HCT116 (cell line): ENCODE measurements around the gene NTN4. TPM values are rescaled to one million over a fixed set of nuclear protein-coding genes. Genes with fewer than 3 reads are reported as not detected.

Source experiments
- ATAC-seq: fragments of 200-7000 bp; cut with Tn5 transposase; 2 replicates; pipeline ENCODE4 v1.9.1; 2020; ENCODE audit warnings: mild to moderate bottlenecking, moderate library complexity
- BruUV-seq: library from RNA; stranded (reverse); fragments of 400-500 nt; replicated peaks from 2 replicates; lab custom pipeline; 2021; lab: Mats Ljungman, UMichigan
- CTCF ChIA-PET: fragments of 300-600 bp; sonication (Branson Sonifier 250); formaldehyde crosslinking; loops from one replicate; lab custom pipeline; 2021; ENCODE audit warnings: antibody characterized with exemption; lab: Charles Lee
- POLR2A ChIA-PET: fragments of 300-600, 350-600 bp; sonication (Branson Sonifier 250); formaldehyde crosslinking; loops from one replicate; lab custom pipeline; 2021; ENCODE audit warnings: antibody characterized with exemption; lab: Charles Lee
- RAD21 ChIA-PET, 2 experiments: fragments of 300-600 bp; sonication (Branson Sonifier 250); formaldehyde crosslinking; loops; one replicate each; lab custom pipeline; 2023; ENCODE audit warnings: low total read pairs in 2 of 2; ENCODE audit not compliant: uncharacterized antibody in 2 of 2, unreplicated experiment in 2 of 2, low non-redundant PET in 1 of 2; lab: Charles Lee
- DNase-seq: peaks from one replicate; pipeline ENCODE4 v3.0.0-alpha.2; 2010; ENCODE audit warnings: low read depth, low spot score
- H2AFZ ChIP-seq: fragments of 200-600 bp; shearing (Covaris generic), sonication (generic); 2 replicates; pipeline ENCODE4 v1.6.1; 2017; ENCODE audit warnings: low read depth, mixed run types, mixed read lengths, antibody characterized with exemption, low read length; ENCODE audit not compliant: poor library complexity, severe bottlenecking
- H3K27ac ChIP-seq: 2 replicates; pipeline ENCODE4 v1.5.1; 2012; ENCODE audit warnings: low read depth, low read length
- H3K27me3 ChIP-seq: fragments of 200-600 bp; sonication (generic); 2 replicates; pipeline ENCODE4 v1.6.1; 2016; ENCODE audit warnings: mixed run types, low read length, mixed read lengths; ENCODE audit not compliant: insufficient read depth
- H3K36me3 ChIP-seq, 2 experiments: fragments of 200-500 bp in 1 of 2; fragments of 200-600 bp in 1 of 2; sonication (Bioruptor generic) in 1 of 2; sonication (generic) in 1 of 2; 2 replicates each; pipeline versions ENCODE4 v1.5.1 to v1.6.1; 2014 to 2016; ENCODE audit warnings: low read length in 2 of 2, inconsistent platforms in 1 of 2, mixed read lengths in 1 of 2, mixed run types in 1 of 2; ENCODE audit not compliant: insufficient read depth in 2 of 2, control insufficient read depth in 1 of 2
- H3K4me1 ChIP-seq, 2 experiments: fragments of 200-600 bp in 1 of 2; sonication (generic) in 1 of 2; 2 replicates each; pipeline versions ENCODE4 v1.5.1 to v1.6.1; 2012 to 2017; ENCODE audit warnings: low read length in 2 of 2, inconsistent platforms in 1 of 2, mild to moderate bottlenecking in 1 of 2, mixed read lengths in 1 of 2, mixed run types in 1 of 2, moderate library complexity in 1 of 2; ENCODE audit not compliant: insufficient read depth in 2 of 2, control insufficient read depth in 1 of 2
- H3K4me2 ChIP-seq: fragments of 200-600 bp; sonication (generic); 2 replicates; pipeline ENCODE4 v1.6.1; 2017; ENCODE audit warnings: mixed run types, low read length, mixed read lengths
- H3K4me3 ChIP-seq, 2 experiments: fragments of 200-600 bp in 1 of 2; sonication (generic) in 1 of 2; replicated peaks in 1 of 2; 2 replicates each; pipeline ENCODE4 v1.5.1; 2011 to 2016; ENCODE audit warnings: low read length in 2 of 2, control low read depth in 1 of 2, low read depth in 1 of 2, mild to moderate bottlenecking in 1 of 2, mixed read lengths in 1 of 2, mixed run types in 1 of 2
- H3K79me2 ChIP-seq: fragments of 200-600 bp; sonication (generic); 2 replicates; pipeline ENCODE4 v1.6.1; 2017; ENCODE audit warnings: mild to moderate bottlenecking, mixed run types, low read length, moderate library complexity, mixed read lengths; ENCODE audit not compliant: insufficient read depth
- H3K9ac ChIP-seq: fragments of 200-600 bp; sonication (generic); 2 replicates; pipeline ENCODE4 v1.6.1; 2016; ENCODE audit warnings: low read length, mixed read lengths
- H3K9me2 ChIP-seq: fragments of 200-600 bp; sonication (generic), shearing (Covaris generic); 2 replicates; pipeline ENCODE4 v1.6.1; 2017; ENCODE audit warnings: mixed run types, mild to moderate bottlenecking, moderate library complexity; ENCODE audit not compliant: insufficient read depth
- H3K9me3 ChIP-seq, 2 experiments: fragments of 200-500 bp in 1 of 2; fragments of 200-600 bp in 1 of 2; sonication (Bioruptor generic) in 1 of 2; sonication (generic) in 1 of 2; 2 replicates each; pipeline ENCODE4 v1.6.1; 2014 to 2017; ENCODE audit warnings: low read length in 2 of 2, mixed read lengths in 2 of 2, inconsistent platforms in 1 of 2, low read depth in 1 of 2, mild to moderate bottlenecking in 1 of 2, mixed run types in 1 of 2, moderate library complexity in 1 of 2; ENCODE audit not compliant: control insufficient read depth in 1 of 2, insufficient read depth in 1 of 2
- H4K20me1 ChIP-seq: fragments of 200-600 bp; sonication (generic), shearing (Covaris generic); 2 replicates; pipeline ENCODE4 v1.6.1; 2017; ENCODE audit warnings: mixed run types, mild to moderate bottlenecking, moderate library complexity; ENCODE audit not compliant: insufficient read depth
- ATF3 ChIP-seq: IDR thresholded peaks from 2 replicates; pipeline ENCODE4 v1.6.1; 2012
- CBX3 ChIP-seq: IDR thresholded peaks from 2 replicates; pipeline ENCODE4 v1.6.1; 2012; ENCODE audit warnings: low read depth
- EGR1 ChIP-seq: IDR thresholded peaks from 2 replicates; pipeline ENCODE4 v1.6.1; 2012; ENCODE audit warnings: low read depth
- ELF1 ChIP-seq: IDR thresholded peaks from 2 replicates; pipeline ENCODE4 v1.6.1; 2012; ENCODE audit warnings: low read depth, borderline replicate concordance
- EZH2phosphoT487 ChIP-seq: fragments of 200-600 bp; IDR thresholded peaks from 2 replicates; pipeline ENCODE4 v1.6.1; 2018; ENCODE audit warnings: antibody characterized with exemption, borderline replicate concordance
- POLR2A ChIP-seq: IDR thresholded peaks from 2 replicates; pipeline ENCODE4 v1.7.0; 2011; ENCODE audit warnings: borderline replicate concordance; ENCODE audit not compliant: insufficient read depth, insufficient read length; ENCODE audit errors: extremely low read depth
- POLR2AphosphoS5 ChIP-seq: IDR thresholded peaks from 2 replicates; pipeline ENCODE4 v1.6.1; 2011; ENCODE audit warnings: mild to moderate bottlenecking, low read depth, low read length, moderate library complexity
- RAD21 ChIP-seq: IDR thresholded peaks from 2 replicates; pipeline ENCODE4 v1.6.1; 2012; ENCODE audit warnings: low read depth, mild to moderate bottlenecking
- SRF ChIP-seq: IDR thresholded peaks from 2 replicates; pipeline ENCODE4 v1.6.1; 2012; ENCODE audit warnings: low read depth
- YY1 ChIP-seq: IDR thresholded peaks from 2 replicates; pipeline ENCODE4 v1.6.1; 2011; ENCODE audit warnings: low read length, low read depth, moderate library complexity, mild to moderate bottlenecking; ENCODE audit not compliant: insufficient replicate concordance; ENCODE audit errors: extremely low read depth
- ZFX ChIP-seq: fragments of 450-650 bp; IDR thresholded peaks from 2 replicates; pipeline ENCODE4 v1.6.1; 2017
- intact Hi-C: fragments of 100-400 bp; cut with micrococcal nuclease; formaldehyde crosslinking; loops from 2 replicates; pipeline ENCODE4 v1.10.0; 2022
- total RNA-seq: library from RNA; stranded (reverse); gene quantifications from one replicate; pipeline ENCODE4 v1.2.1, GENCODE V29; 2021; ENCODE audit not compliant: unreplicated experiment

The NTN4 gene
- total RNA-seq, 1 experiment from 2014 or later, result 4.3 TPM

- peaks cover 0 to 3% of the 10 kb centered on the region in 2 experiments; a peak in 1 of 4 replicates for H3K4me1 ChIP-seq
- ChIA-PET POLR2A (no interaction called here), CTCF (no interaction called here), RAD21 (no interaction called here)
- BruUV-seq, result no TSS peak
- ATAC-seq (no peak), DNase-seq (no peak)
- no peak overlapping the region for H3K4me3 ChIP-seq
- H3K36me3 ChIP-seq, result no peaks in the 10 kb centered on the region
- no peaks in the 10 kb centered on the region for H3K9me3 ChIP-seq
- no peaks in the 10 kb centered on the region for H4K20me1 ChIP-seq
- no peak for TF ChIP-seq YY1
- no peak for TF ChIP-seq POLR2A
- TF ChIP-seq CBX3, result no peak
- no peak for TF ChIP-seq EGR1
- TF ChIP-seq RAD21, result no peak
- no peak for TF ChIP-seq ZFX
- no peak for TF ChIP-seq ATF3
- TF ChIP-seq POLR2AphosphoS5, result no peak
- no peak for TF ChIP-seq ELF1
- TF ChIP-seq SRF, result no peak
- H3K9me2 ChIP-seq, result no peaks in the 10 kb centered on the region
- H3K4me2 ChIP-seq, result no peak overlapping the region
- H3K27ac ChIP-seq, result no peak overlapping the region
- H3K9ac ChIP-seq, result no peak overlapping the region
- H3K79me2 ChIP-seq, result no peaks in the 10 kb centered on the region
- intact Hi-C loops, result no loop called here
- H2AFZ ChIP-seq, result no peak overlapping the region
- no peaks in the 10 kb centered on the region for H3K27me3 ChIP-seq
Observed at GRCh38 chr12:95671265-95671664, 119.3 kb downstream of the NTN4 start.

- Histone ChIP-seq H3K4me1 (no peaks in the 10 kb centered on the region), H3K9me2 (peaks cover 3% of the 10 kb centered on the region; the same call in 1 of the 2 replicates), H3K36me3 (no peaks in the 10 kb centered on the region), H3K9ac (no peak overlapping the region), H3K4me3 (no peak overlapping the region), H3K4me2 (no peak overlapping the region), H3K27ac (no peak overlapping the region), H4K20me1 (no peaks in the 10 kb centered on the region), H3K9me3 (no peaks in the 10 kb centered on the region), H3K27me3 (no peaks in the 10 kb centered on the region), H2AFZ (no peak overlapping the region), H3K79me2 (no peaks in the 10 kb centered on the region)
- ChIA-PET CTCF (no interaction called here), RAD21 (no interaction called here), POLR2A (no interaction called here)
- no peak for ATAC-seq
- intact Hi-C loops, result no loop called here
- no TSS peak for BruUV-seq
- DNase-seq, result no peak
- no peak for TF ChIP-seq YY1
- no peak for TF ChIP-seq EZH2phosphoT487
Observed at GRCh38 chr12:95663525-95663924, 127.0 kb downstream of the NTN4 start.
